AG04449 (cell line): Measurements from ENCODE around the gene ENPP3.

Source experiments
- CTCF ChIA-PET: fragments of 350-600 bp; formaldehyde crosslinking; extraction: SDS; loops from one replicate; lab custom pipeline; 2021; ENCODE audit warnings: antibody characterized with exemption; lab: Yijun Ruan, JAX
- POLR2A ChIA-PET: fragments of 400-600, 350-600 bp; formaldehyde crosslinking; extraction: SDS; loops from one replicate; lab custom pipeline; 2020; ENCODE audit warnings: antibody characterized with exemption, inconsistent platforms; lab: Yijun Ruan, JAX
- DNase-seq: peaks from one replicate; pipeline ENCODE4 v3.0.0-alpha.2; 2010; ENCODE audit warnings: low read depth, low spot score
- H3K4me3 ChIP-seq: 2 replicates; pipeline ENCODE4 v1.5.1; 2011; ENCODE audit warnings: low read depth, mild to moderate bottlenecking, control low read depth, low read length
- TF ChIP-seq, protein P1 (sequence below): IDR thresholded peaks from one replicate; pipeline ENCODE4 v1.5.1; 2011; ENCODE audit warnings: mild to moderate bottlenecking, moderate library complexity, low read length, control low read depth, inconsistent platforms; ENCODE audit not compliant: insufficient read depth; ENCODE audit errors: missing control alignments

Gene ENPP3

GRCh38 chr6:131780600-131780999, 143.5 kb downstream of the ENPP3 start:
- POLR2A ChIA-PET, result interaction anchor here (0.7 kb wide), 1 partner anchor 20 kb away, joined by 3 read pairs; no protein-coding TSS in a partner anchor
- H3K4me3 ChIP-seq, result no peak overlapping the region
- DNase-seq, result no peak
- CTCF ChIA-PET, result interaction anchor here (1.7 kb wide), 1 partner anchor 134 kb away, joined by 4 read pairs; no protein-coding TSS in a partner anchor
- TF ChIP-seq, protein P1, sequence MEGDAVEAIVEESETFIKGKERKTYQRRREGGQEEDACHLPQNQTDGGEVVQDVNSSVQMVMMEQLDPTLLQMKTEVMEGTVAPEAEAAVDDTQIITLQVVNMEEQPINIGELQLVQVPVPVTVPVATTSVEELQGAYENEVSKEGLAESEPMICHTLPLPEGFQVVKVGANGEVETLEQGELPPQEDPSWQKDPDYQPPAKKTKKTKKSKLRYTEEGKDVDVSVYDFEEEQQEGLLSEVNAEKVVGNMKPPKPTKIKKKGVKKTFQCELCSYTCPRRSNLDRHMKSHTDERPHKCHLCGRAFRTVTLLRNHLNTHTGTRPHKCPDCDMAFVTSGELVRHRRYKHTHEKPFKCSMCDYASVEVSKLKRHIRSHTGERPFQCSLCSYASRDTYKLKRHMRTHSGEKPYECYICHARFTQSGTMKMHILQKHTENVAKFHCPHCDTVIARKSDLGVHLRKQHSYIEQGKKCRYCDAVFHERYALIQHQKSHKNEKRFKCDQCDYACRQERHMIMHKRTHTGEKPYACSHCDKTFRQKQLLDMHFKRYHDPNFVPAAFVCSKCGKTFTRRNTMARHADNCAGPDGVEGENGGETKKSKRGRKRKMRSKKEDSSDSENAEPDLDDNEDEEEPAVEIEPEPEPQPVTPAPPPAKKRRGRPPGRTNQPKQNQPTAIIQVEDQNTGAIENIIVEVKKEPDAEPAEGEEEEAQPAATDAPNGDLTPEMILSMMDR, result no peak

GRCh38 chr6:131781687-131782086, 144.6 kb downstream of the ENPP3 start:
- TF ChIP-seq, protein P1, result no peak
- CTCF ChIA-PET, result interaction anchor here (1.3 to 1.7 kb wide), 2 partner anchors 128 to 133 kb away, joined by 3 to 4 read pairs; no protein-coding TSS in a partner anchor
- no peak for DNase-seq
- no peak overlapping the region for H3K4me3 ChIP-seq
- POLR2A ChIA-PET, result no interaction called here

- ChIA-PET POLR2A (no interaction called here), CTCF (interaction anchor here (0.9 to 2.1 kb wide), 3 partner anchors 10 to 127 kb away, joined by 3 to 5 read pairs (median 3); no protein-coding TSS in a partner anchor)
- TF ChIP-seq, protein P1, result no peak
- no peak for DNase-seq
- H3K4me3 ChIP-seq, result no peak overlapping the region
These were observed 145.7 kb downstream of the ENPP3 start for GRCh38 chr6:131782764-131783163.

DNA sequence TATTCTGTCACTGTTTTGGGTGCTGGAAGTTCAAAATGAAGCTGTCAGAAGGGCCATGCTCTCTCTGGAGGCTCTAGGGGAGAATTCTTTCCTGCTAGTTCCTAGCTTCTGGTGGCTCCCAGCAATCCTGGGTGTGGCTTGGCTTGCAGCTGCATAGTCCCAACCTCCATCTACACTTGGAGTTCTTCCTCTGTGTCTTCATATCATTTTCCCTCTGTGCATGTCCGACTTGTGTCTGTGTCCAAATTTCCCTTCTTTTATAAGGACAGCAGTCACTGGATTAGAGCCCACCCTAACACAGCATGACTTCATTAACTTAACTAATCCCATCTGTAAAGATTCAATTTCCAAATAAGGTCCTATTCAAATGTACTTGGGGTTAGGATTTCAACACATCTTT, 147.5 kb downstream of the ENPP3 start:
- no peak overlapping the region for H3K4me3 ChIP-seq
- DNase-seq, result no peak
- CTCF ChIA-PET, result interaction anchor here (0.9 to 2.1 kb wide), 3 partner anchors 18 to 126 kb away, joined by 3 to 5 read pairs (median 3); no protein-coding TSS in a partner anchor
- TF ChIP-seq, protein P1, result no peak
- POLR2A ChIA-PET, result no interaction called here

- TF ChIP-seq, protein P1, result no peak
- no peak for DNase-seq
- CTCF ChIA-PET, result interaction anchor here (0.7 kb wide), 1 partner anchor 23 kb away, joined by 3 read pairs; no protein-coding TSS in a partner anchor
- H3K4me3 ChIP-seq, result no peak overlapping the region
- POLR2A ChIA-PET, result no interaction called here
These were observed 150.0 kb downstream of the ENPP3 start for GRCh38 chr6:131787079-131787478.

DNA sequence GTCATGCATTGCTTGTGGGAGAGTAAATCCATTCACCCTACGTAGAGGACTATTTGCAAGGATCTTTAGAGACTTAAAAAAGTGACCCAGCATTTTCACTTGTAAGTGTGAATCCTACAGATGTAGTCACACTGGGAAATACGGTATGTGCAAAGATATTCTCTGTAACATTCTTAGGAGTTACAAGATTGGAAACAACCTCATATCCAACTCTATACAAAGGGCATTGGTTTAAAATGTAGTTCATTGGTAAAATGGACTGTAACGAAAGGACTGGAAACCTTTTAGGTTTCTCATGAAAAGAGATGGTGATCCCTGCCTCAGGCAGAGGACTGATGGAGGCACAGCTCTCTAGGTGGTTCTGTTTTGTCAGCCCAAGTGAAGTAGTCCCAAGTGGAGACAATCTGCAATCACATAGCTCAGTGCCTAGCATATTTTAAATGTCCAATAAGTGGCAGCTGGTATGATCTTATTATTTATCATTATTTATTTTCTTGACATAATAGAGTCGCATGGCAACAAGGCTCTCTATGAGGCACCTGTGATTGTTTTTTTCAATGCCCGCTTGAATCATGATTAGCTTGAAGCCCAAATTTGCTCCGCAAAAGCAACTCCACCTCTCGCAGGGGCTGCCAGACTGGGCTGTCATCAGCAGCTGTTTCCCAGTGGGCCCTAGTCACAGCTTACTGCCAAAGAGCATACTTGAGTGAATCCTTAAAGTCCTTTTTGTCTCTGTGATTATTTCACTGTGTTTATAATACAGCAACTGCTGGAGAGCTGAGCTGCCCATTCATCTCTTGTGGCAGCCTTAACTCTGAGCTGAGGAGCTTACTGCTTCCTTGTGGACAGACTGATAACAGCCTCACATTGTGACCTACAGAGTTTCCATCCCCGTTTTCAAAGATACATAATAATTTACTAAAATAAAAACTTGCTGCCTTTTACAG, 150.9 kb downstream of the ENPP3 start:
- TF ChIP-seq, protein P1, result peak; percentile 16
- no peak overlapping the region for H3K4me3 ChIP-seq
- ChIA-PET POLR2A (interaction anchor here (1.0 kb wide), 1 partner anchor 25 kb away, joined by 3 read pairs; no protein-coding TSS in a partner anchor), CTCF (interaction anchor here (0.9 to 1.3 kb wide), 5 partner anchors 10 to 127 kb away, joined by 3 to 5 read pairs (median 4); no protein-coding TSS in a partner anchor)
- no peak for DNase-seq
